Measurements from ENCODE around the gene PRR27. TPM values are rescaled to one million over a fixed set of nuclear protein-coding genes. Genes with fewer than 3 reads are reported as not detected.
A peak's percentile ranks its signal among the peaks of the same experiment; 100 is the strongest.
"Not testable (repeated sequence)": the region's sequence is repeated elsewhere in the genome, so short reads cannot be mapped to it uniquely, and the experiment has no call there.

Gene PRR27
- total RNA-seq, 2 experiments from 2014 or later = not detected

- CTCF ChIA-PET = interaction anchor here (0.8 to 1.4 kb wide), 3 partner anchors 8 to 493 kb away, joined by 3 to 4 read pairs (median 4); no protein-coding TSS in a partner anchor
Observed at GRCh38 chr4:70182517-70183167, 28.6 kb downstream of the PRR27 start.

GRCh38 chr4:70183168-70183939 lies 29.3 kb downstream of the PRR27 start:
- Mint-ChIP-seq H3K9me3 (ENCODE audit: low read depth) (peaks cover 2% of the 10 kb centered on the region), H3K36me3 (no peaks in the 10 kb centered on the region), H3K4me1 (no peaks in the 10 kb centered on the region), H3K4me3 (no peak overlapping the region), H3K27ac (no peak overlapping the region), H3K27me3 (no peaks in the 10 kb centered on the region)
- CTCF ChIA-PET = interaction anchor here (0.8 to 1.4 kb wide), 4 partner anchors 8 to 493 kb away, joined by 3 to 4 read pairs (median 4); no protein-coding TSS in a partner anchor
- ATAC-seq (no peak), DNase-seq (peak; percentile 40)

More at GRCh38 chr4:70182517-70183167, 28.6 kb downstream of the PRR27 start:
- Mint-ChIP-seq H3K27me3 (no peaks in the 10 kb centered on the region), H3K27ac (no peak overlapping the region), H3K36me3 (no peaks in the 10 kb centered on the region), H3K4me3 (no peak overlapping the region), H3K4me1 (no peaks in the 10 kb centered on the region), H3K9me3 (ENCODE audit: low read depth) (peaks cover 2% of the 10 kb centered on the region)
- ATAC-seq (no peak), DNase-seq (no peak)

GRCh38 chr4:70183940-70184246 lies 29.9 kb downstream of the PRR27 start:
- no peak for ATAC-seq
- H3K27me3 Mint-ChIP-seq = no peaks in the 10 kb centered on the region

GRCh38 chr4:70187216-70187615 lies 33.2 kb downstream of the PRR27 start:
- ATAC-seq = no peak
- no peaks in the 10 kb centered on the region for H3K36me3 Mint-ChIP-seq
- CTCF ChIA-PET = no interaction called here

More at GRCh38 chr4:70183940-70184246, 29.9 kb downstream of the PRR27 start:
- H3K4me1 Mint-ChIP-seq = no peaks in the 10 kb centered on the region
- H3K9me3 Mint-ChIP-seq (ENCODE audit: low read depth) = peaks cover 2% of the 10 kb centered on the region
- no peak overlapping the region for H3K4me3 Mint-ChIP-seq
- DNase-seq = no peak
- CTCF ChIA-PET = interaction anchor here (0.8 to 1.4 kb wide), 3 partner anchors 9 to 494 kb away, joined by 3 to 4 read pairs (median 4); no protein-coding TSS in a partner anchor
- H3K36me3 Mint-ChIP-seq = no peaks in the 10 kb centered on the region
- H3K27ac Mint-ChIP-seq = no peak overlapping the region

GRCh38 chr4:70190579-70190978 lies 36.5 kb downstream of the PRR27 start:
- peaks cover 3% of the 10 kb centered on the region for H3K9me3 Mint-ChIP-seq (ENCODE audit: low read depth)
- H3K4me1 Mint-ChIP-seq = no peaks in the 10 kb centered on the region
- no peaks in the 10 kb centered on the region for H3K27me3 Mint-ChIP-seq
- no peaks in the 10 kb centered on the region for H3K36me3 Mint-ChIP-seq
- no peak for ATAC-seq
- DNase-seq = no peak
- H3K27ac Mint-ChIP-seq = no peak overlapping the region
- CTCF ChIA-PET = no interaction called here
- no peak overlapping the region for H3K4me3 Mint-ChIP-seq

More at GRCh38 chr4:70187216-70187615, 33.2 kb downstream of the PRR27 start:
- H3K9me3 Mint-ChIP-seq (ENCODE audit: low read depth) = peaks cover 3% of the 10 kb centered on the region
- DNase-seq = no peak
- no peaks in the 10 kb centered on the region for H3K4me1 Mint-ChIP-seq
- no peak overlapping the region for H3K27ac Mint-ChIP-seq
- H3K27me3 Mint-ChIP-seq = no peaks in the 10 kb centered on the region
- H3K4me3 Mint-ChIP-seq = no peak overlapping the region

- no peaks in the 10 kb centered on the region for H3K27me3 Mint-ChIP-seq
- CTCF ChIA-PET = no interaction called here
- H3K4me3 Mint-ChIP-seq = no peak overlapping the region
- no peak for ATAC-seq
- H3K36me3 Mint-ChIP-seq = no peaks in the 10 kb centered on the region
- H3K27ac Mint-ChIP-seq = no peak overlapping the region
- H3K9me3 Mint-ChIP-seq (ENCODE audit: low read depth) = peaks cover 3% of the 10 kb centered on the region
- H3K4me1 Mint-ChIP-seq = no peaks in the 10 kb centered on the region
- DNase-seq = no peak
Observed at GRCh38 chr4:70191647-70192046, 37.6 kb downstream of the PRR27 start.

- CTCF ChIA-PET = no interaction called here
Observed at GRCh38 chr4:70192895-70193294, 38.9 kb downstream of the PRR27 start.

GRCh38 chr4:70195425-70195824 lies 41.4 kb downstream of the PRR27 start, which contains the start of gene ODAM:
ODAM (plus strand) TSS chr4:70195725; CDS start chr4:70196544, 819 bp downstream.
- Mint-ChIP-seq H3K4me1 (no peaks in the 10 kb centered on the region), H3K9me3 (ENCODE audit: low read depth) (no peaks in the 10 kb centered on the region), H3K27ac (no peak within 1 kb of the TSS), H3K36me3 (no peaks in the 10 kb centered on the region), H3K4me3 (no peak within 1 kb of the TSS), H3K27me3 (no peaks in the 10 kb centered on the region)
- CTCF ChIA-PET = no interaction called here
- DNase-seq = no peak
- ATAC-seq = no peak

More at GRCh38 chr4:70192895-70193294, 38.9 kb downstream of the PRR27 start:
- peaks cover 3% of the 10 kb centered on the region for H3K9me3 Mint-ChIP-seq (ENCODE audit: low read depth)
- no peaks in the 10 kb centered on the region for H3K27me3 Mint-ChIP-seq
- H3K36me3 Mint-ChIP-seq = no peaks in the 10 kb centered on the region
- H3K4me1 Mint-ChIP-seq = no peaks in the 10 kb centered on the region
- no peak overlapping the region for H3K27ac Mint-ChIP-seq
- ATAC-seq (no peak), DNase-seq (no peak)
- no peak overlapping the region for H3K4me3 Mint-ChIP-seq

- Mint-ChIP-seq H3K27ac (no peak overlapping the region), H3K4me3 (no peak overlapping the region), H3K36me3 (no peaks in the 10 kb centered on the region), H3K4me1 (no peaks in the 10 kb centered on the region), H3K9me3 (ENCODE audit: low read depth) (no peaks in the 10 kb centered on the region), H3K27me3 (no peaks in the 10 kb centered on the region)
- DNase-seq (no peak), ATAC-seq (no peak)
- CTCF ChIA-PET = no interaction called here
Observed at GRCh38 chr4:70196857-70197256, 42.8 kb downstream of the PRR27 start.

- H3K9me3 Mint-ChIP-seq (ENCODE audit: low read depth) = no peaks in the 10 kb centered on the region
- CTCF ChIA-PET = no interaction called here
- no peaks in the 10 kb centered on the region for H3K27me3 Mint-ChIP-seq
- no peaks in the 10 kb centered on the region for H3K4me1 Mint-ChIP-seq
- no peak for ATAC-seq
- DNase-seq = no peak
- H3K27ac Mint-ChIP-seq = no peak overlapping the region
- no peaks in the 10 kb centered on the region for H3K36me3 Mint-ChIP-seq
- no peak overlapping the region for H3K4me3 Mint-ChIP-seq
Observed at GRCh38 chr4:70197842-70198241, 43.8 kb downstream of the PRR27 start.

- H3K4me3 Mint-ChIP-seq = no peak overlapping the region
- ATAC-seq (no peak), DNase-seq (no peak)
- peaks cover 2% of the 10 kb centered on the region for H3K9me3 Mint-ChIP-seq (ENCODE audit: low read depth)
- no peaks in the 10 kb centered on the region for H3K27me3 Mint-ChIP-seq
- CTCF ChIA-PET = no interaction called here
- no peaks in the 10 kb centered on the region for H3K4me1 Mint-ChIP-seq
- H3K27ac Mint-ChIP-seq = no peak overlapping the region
- H3K36me3 Mint-ChIP-seq = no peaks in the 10 kb centered on the region
Observed at GRCh38 chr4:70203601-70204000, 49.6 kb downstream of the PRR27 start.

GRCh38 chr4:70212752-70213151 lies 58.7 kb downstream of the PRR27 start:
- H3K27me3 Mint-ChIP-seq; H3K27ac Mint-ChIP-seq; H3K9me3 Mint-ChIP-seq (ENCODE audit: low read depth); H3K36me3 Mint-ChIP-seq; H3K4me1 Mint-ChIP-seq; CTCF ChIA-PET; H3K4me3 Mint-ChIP-seq; DNase-seq; ATAC-seq: not testable (repeated sequence)

Measured in activated CD8-positive, alpha-beta memory T cell treated with anti-CD3 and anti-CD28 coated beads, Interleukin-2, amount 10 ng/mL, durations not matched to agents 7 days and 5 days (primary cell).